ENCODE results near the gene TYMP.

TYMP gene

DNA sequence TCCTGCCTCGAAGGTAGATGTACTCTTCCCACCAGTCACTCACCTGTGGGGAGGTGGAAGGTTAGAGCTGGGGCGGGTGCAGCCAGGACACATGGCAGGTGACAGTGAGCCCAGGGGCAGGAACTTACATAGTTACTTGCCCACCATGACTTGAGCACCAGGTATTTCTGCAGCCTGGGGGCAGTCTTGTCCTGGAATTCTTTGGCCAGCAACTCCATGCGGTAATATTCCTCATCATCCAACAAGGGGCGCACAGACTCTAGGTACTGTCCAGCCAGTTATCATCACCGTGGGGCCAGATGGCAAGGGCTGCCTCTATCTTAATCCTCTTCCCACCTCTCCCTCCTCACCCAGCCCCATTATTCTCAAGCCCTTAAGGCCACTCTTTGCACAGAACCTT, 46.3 kb upstream of the TYMP start:
- CTCF ChIA-PET = interaction anchor here (0.9 to 4.9 kb wide), 10 partner anchors 11 to 122 kb away, joined by 3 to 42 read pairs (median 4); partner anchors contain the start of genes SCO2 and SYCE3
- H3K4me1 ChIP-seq (ENCODE audit: control extremely low read depth in 1 of 4, control insufficient read depth in 4 of 4, insufficient read depth in 4 of 4, low read length in 3 of 4) = peaks cover 0 to 17% (median 8%) of the 10 kb centered on the region in 4 experiments
- H3K36me3 ChIP-seq (ENCODE audit: control insufficient read depth in 4 of 4, insufficient read depth in 4 of 4, low read length in 3 of 4) = peaks cover 0 to 67% (median 28%) of the 10 kb centered on the region in 4 experiments
- peaks cover 0 to 3% (median 0%) of the 10 kb centered on the region in 5 experiments for H3K27me3 ChIP-seq (replicated peaks in 2 of 5; ENCODE audit: control insufficient read depth in 4 of 5, insufficient read depth in 5 of 5, low read length in 4 of 5)
- 93% methylated on average over 3 of the region's 5 CpGs for WGBS (ENCODE audit: insufficient coverage)
- no peaks in the 10 kb centered on the region for H3K9me3 ChIP-seq (ENCODE audit: control extremely low read depth in 1 of 5, control insufficient read depth in 4 of 5, insufficient read depth in 2 of 5, low read depth in 1 of 5, low read length in 4 of 5)
- DNase-seq = peak; percentile 44 to 51 (median 49)
- POLR2A ChIA-PET = no interaction called here
- no peak overlapping the region for H3K4me3 ChIP-seq (ENCODE audit: control insufficient read depth in 1 of 7, extremely low read depth in 1 of 7, insufficient read depth in 4 of 7, low read depth in 2 of 7, low read length in 6 of 7)
- H3K27ac ChIP-seq (ENCODE audit: insufficient read depth in 1 of 2, low read depth in 1 of 2, low read length in 2 of 2, poor library complexity in 1 of 2, severe bottlenecking in 2 of 2) = no peak overlapping the region

DNA sequence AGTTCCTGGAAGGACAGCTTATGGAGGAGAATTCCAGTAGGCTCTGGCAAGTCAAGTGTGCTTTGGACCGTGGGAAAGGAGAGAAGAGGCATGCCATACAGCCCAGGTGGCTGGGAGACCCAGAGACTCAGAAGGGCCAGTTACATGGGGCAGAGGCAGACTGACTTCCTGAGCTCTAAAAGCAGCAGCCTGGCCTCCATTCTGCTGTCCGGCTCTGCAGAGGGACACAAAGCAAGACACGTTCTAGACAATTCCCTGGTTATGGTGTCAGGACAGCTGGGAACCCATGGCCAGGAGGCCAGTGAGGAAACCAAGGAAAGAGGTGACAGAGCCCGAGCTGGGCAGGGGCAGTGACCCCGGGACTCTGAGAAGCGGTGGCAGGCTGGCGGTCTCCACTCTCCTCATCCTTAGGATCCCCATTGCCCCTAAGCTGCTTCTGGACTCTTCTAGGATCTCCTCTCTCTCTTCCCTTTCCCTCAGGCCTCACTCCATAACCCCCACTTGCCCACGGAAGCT, 45.7 kb upstream of the TYMP start:
- H3K27me3 ChIP-seq (replicated peaks in 2 of 5; ENCODE audit: control insufficient read depth in 4 of 5, insufficient read depth in 5 of 5, low read length in 4 of 5) = peaks cover 0 to 3% (median 0%) of the 10 kb centered on the region in 5 experiments
- peaks cover 0 to 17% (median 7%) of the 10 kb centered on the region in 4 experiments for H3K4me1 ChIP-seq (ENCODE audit: control extremely low read depth in 1 of 4, control insufficient read depth in 4 of 4, insufficient read depth in 4 of 4, low read length in 3 of 4)
- CTCF ChIA-PET = interaction anchor here (0.9 to 4.9 kb wide), 9 partner anchors 11 to 123 kb away, joined by 3 to 42 read pairs (median 4); partner anchors contain the start of genes SCO2 and SYCE3
- no peak overlapping the region for H3K27ac ChIP-seq (ENCODE audit: insufficient read depth in 1 of 2, low read depth in 1 of 2, low read length in 2 of 2, poor library complexity in 1 of 2, severe bottlenecking in 2 of 2)
- H3K9me3 ChIP-seq (ENCODE audit: control extremely low read depth in 1 of 5, control insufficient read depth in 4 of 5, insufficient read depth in 2 of 5, low read depth in 1 of 5, low read length in 4 of 5) = no peaks in the 10 kb centered on the region
- no peak overlapping the region for H3K4me3 ChIP-seq (ENCODE audit: control insufficient read depth in 1 of 7, extremely low read depth in 1 of 7, insufficient read depth in 4 of 7, low read depth in 2 of 7, low read length in 6 of 7)
- DNase-seq = no peak
- peaks cover 0 to 71% (median 29%) of the 10 kb centered on the region in 4 experiments for H3K36me3 ChIP-seq (ENCODE audit: control insufficient read depth in 4 of 4, insufficient read depth in 4 of 4, low read length in 3 of 4)
- 100% methylated on average over 7 of the region's 8 CpGs for WGBS (ENCODE audit: insufficient coverage)
- POLR2A ChIA-PET = no interaction called here

DNA sequence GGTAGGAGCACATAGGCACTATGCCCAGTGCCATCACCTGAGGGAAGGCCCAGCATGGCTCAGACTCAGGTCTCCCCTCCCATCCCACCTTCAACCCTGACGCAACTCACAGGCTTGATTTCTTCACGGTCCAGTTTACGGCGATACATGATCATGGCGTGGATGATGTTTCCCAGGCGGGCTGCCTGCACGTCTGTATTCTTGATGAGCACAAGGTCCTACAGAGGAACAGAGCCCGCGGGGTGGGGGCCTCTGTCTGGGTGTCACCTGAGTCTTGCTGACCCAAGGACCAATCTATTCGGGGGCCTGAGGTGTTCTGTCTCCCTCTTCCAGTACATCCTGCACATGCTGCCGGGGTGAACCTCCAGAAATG, 44.6 kb upstream of the TYMP start:
- 100% methylated on average over 10 of the region's 11 CpGs for WGBS (ENCODE audit: insufficient coverage)
- Histone ChIP-seq H3K4me3 (ENCODE audit: control insufficient read depth in 1 of 7, extremely low read depth in 1 of 7, insufficient read depth in 4 of 7, low read depth in 2 of 7, low read length in 6 of 7) (no peak overlapping the region), H3K27me3 (replicated peaks in 2 of 5; ENCODE audit: control insufficient read depth in 4 of 5, insufficient read depth in 5 of 5, low read length in 4 of 5) (peaks cover 0 to 3% (median 0%) of the 10 kb centered on the region in 5 experiments), H3K4me1 (ENCODE audit: control extremely low read depth in 1 of 4, control insufficient read depth in 4 of 4, insufficient read depth in 4 of 4, low read length in 3 of 4) (peaks cover 0 to 17% (median 7%) of the 10 kb centered on the region in 4 experiments), H3K36me3 (ENCODE audit: control insufficient read depth in 4 of 4, insufficient read depth in 4 of 4, low read length in 3 of 4) (peaks cover 0 to 71% (median 23%) of the 10 kb centered on the region in 4 experiments), H3K27ac (ENCODE audit: insufficient read depth in 1 of 2, low read depth in 1 of 2, low read length in 2 of 2, poor library complexity in 1 of 2, severe bottlenecking in 2 of 2) (no peak overlapping the region), H3K9me3 (ENCODE audit: control extremely low read depth in 1 of 5, control insufficient read depth in 4 of 5, insufficient read depth in 2 of 5, low read depth in 1 of 5, low read length in 4 of 5) (no peaks in the 10 kb centered on the region)
- ChIA-PET CTCF (interaction anchor here (0.8 to 4.9 kb wide), 4 partner anchors 10 to 124 kb away, joined by 3 to 42 read pairs (median 7); partner anchors contain the start of gene SYCE3), POLR2A (no interaction called here)
- DNase-seq = no peak

DNA sequence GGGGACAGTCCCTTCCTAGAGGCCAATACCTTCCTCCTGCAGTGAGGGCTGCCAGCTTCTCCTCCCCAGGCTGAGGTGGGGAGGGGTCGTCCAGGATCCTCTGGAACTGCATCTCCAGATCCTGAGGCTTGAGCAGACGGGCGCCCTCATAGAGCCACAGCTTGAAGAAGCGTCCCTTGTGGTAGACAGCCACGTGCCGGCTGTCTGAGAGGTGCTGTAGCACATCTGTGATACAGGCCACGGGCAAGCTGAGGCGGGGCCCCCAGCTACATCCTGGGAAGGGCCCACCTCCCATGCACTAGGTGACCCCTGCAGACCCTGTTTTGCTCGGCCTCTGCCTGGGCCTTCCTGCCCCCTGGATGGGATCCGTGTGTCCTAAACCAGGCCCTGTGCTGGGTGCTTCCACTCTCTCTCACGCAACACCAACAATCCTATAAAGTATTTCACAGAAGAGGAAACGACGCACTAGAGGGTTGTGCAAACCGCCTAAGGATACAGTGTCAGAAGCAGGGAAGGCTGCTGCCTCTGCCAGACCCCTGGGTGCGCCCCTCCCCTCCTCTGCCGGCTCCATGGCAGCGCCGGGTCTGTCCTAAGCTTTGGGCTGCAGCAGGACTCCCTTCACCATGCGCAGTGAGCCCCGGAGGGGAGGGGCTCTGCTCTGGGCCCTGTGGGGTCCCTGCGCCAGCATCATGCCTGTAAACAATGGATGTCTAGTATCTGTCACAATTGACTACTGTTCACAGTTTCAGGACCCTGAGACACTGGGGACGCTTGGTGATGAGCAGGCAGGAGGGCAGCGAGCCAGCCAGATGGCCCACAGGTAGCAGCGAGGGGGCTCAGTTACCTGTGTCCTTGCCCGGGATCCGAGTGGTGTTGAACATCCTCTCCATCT, 43.9 kb upstream of the TYMP start:
- peaks cover 0 to 2% (median 0%) of the 10 kb centered on the region in 5 experiments for H3K27me3 ChIP-seq (replicated peaks in 2 of 5; ENCODE audit: control insufficient read depth in 4 of 5, insufficient read depth in 5 of 5, low read length in 4 of 5)
- H3K36me3 ChIP-seq (ENCODE audit: control insufficient read depth in 4 of 4, insufficient read depth in 4 of 4, low read length in 3 of 4) = peaks cover 0 to 71% (median 23%) of the 10 kb centered on the region in 4 experiments
- ChIA-PET CTCF (interaction anchor here (2.7 to 3.0 kb wide), 2 partner anchors 10 to 18 kb away, joined by 11 to 14 read pairs; partner anchors contain the start of gene SYCE3), POLR2A (interaction anchor here (1.1 kb wide), 1 partner anchor 35 kb away, joined by 4 read pairs; no protein-coding TSS in a partner anchor)
- H3K27ac ChIP-seq (ENCODE audit: insufficient read depth in 1 of 2, low read depth in 1 of 2, low read length in 2 of 2, poor library complexity in 1 of 2, severe bottlenecking in 2 of 2) = no peak overlapping the region
- peaks cover 0 to 14% (median 7%) of the 10 kb centered on the region in 4 experiments for H3K4me1 ChIP-seq (ENCODE audit: control extremely low read depth in 1 of 4, control insufficient read depth in 4 of 4, insufficient read depth in 4 of 4, low read length in 3 of 4)
- WGBS (ENCODE audit: insufficient coverage) = 97% methylated on average over 24 of the region's 26 CpGs
- no peak for DNase-seq
- H3K9me3 ChIP-seq (ENCODE audit: control extremely low read depth in 1 of 5, control insufficient read depth in 4 of 5, insufficient read depth in 2 of 5, low read depth in 1 of 5, low read length in 4 of 5) = no peaks in the 10 kb centered on the region
- no peak overlapping the region for H3K4me3 ChIP-seq (ENCODE audit: control insufficient read depth in 1 of 7, extremely low read depth in 1 of 7, insufficient read depth in 4 of 7, low read depth in 2 of 7, low read length in 6 of 7)

DNA sequence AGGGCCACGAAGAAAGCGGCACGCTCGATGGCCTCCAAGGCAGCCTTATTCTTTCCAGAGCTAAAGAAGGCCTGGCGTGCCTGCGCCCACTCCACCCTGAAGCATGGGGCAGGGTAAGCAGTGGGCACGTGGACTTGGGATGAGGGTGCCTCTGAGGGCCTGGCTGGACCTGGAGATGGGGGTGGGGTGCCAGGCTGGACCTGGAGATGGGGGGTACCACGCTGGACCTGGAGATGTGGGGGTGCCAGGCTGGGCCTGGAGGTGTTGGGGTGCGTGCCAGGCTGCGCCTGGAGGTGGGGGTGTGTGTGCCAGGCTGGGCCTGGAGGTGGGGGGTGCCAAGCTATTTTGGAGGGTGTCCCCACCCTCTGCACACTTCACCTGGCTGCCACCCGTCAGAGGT, 43.2 kb upstream of the TYMP start:
- POLR2A ChIA-PET = interaction anchor here (1.1 kb wide), 1 partner anchor 36 kb away, joined by 4 read pairs; no protein-coding TSS in a partner anchor
- CTCF ChIA-PET = interaction anchor here (0.8 to 3.0 kb wide), 3 partner anchors 10 to 51 kb away, joined by 3 to 14 read pairs (median 3); partner anchors contain the start of gene SYCE3
- peaks cover 0 to 6% (median 4%) of the 10 kb centered on the region in 4 experiments for H3K4me1 ChIP-seq (ENCODE audit: control extremely low read depth in 1 of 4, control insufficient read depth in 4 of 4, insufficient read depth in 4 of 4, low read length in 3 of 4)
- no peaks in the 10 kb centered on the region for H3K9me3 ChIP-seq (ENCODE audit: control extremely low read depth in 1 of 5, control insufficient read depth in 4 of 5, insufficient read depth in 2 of 5, low read depth in 1 of 5, low read length in 4 of 5)
- no peak for DNase-seq
- peaks cover 0 to 70% (median 24%) of the 10 kb centered on the region in 4 experiments for H3K36me3 ChIP-seq (ENCODE audit: control insufficient read depth in 4 of 4, insufficient read depth in 4 of 4, low read length in 3 of 4)
- no peak overlapping the region for H3K27ac ChIP-seq (ENCODE audit: insufficient read depth in 1 of 2, low read depth in 1 of 2, low read length in 2 of 2, poor library complexity in 1 of 2, severe bottlenecking in 2 of 2)
- no peak overlapping the region for H3K4me3 ChIP-seq (ENCODE audit: control insufficient read depth in 1 of 7, extremely low read depth in 1 of 7, insufficient read depth in 4 of 7, low read depth in 2 of 7, low read length in 6 of 7)
- no peaks in the 10 kb centered on the region for H3K27me3 ChIP-seq (replicated peaks in 2 of 5; ENCODE audit: control insufficient read depth in 4 of 5, insufficient read depth in 5 of 5, low read length in 4 of 5)
- WGBS (ENCODE audit: insufficient coverage) = 99% methylated on average over 11 of the region's 11 CpGs

DNA sequence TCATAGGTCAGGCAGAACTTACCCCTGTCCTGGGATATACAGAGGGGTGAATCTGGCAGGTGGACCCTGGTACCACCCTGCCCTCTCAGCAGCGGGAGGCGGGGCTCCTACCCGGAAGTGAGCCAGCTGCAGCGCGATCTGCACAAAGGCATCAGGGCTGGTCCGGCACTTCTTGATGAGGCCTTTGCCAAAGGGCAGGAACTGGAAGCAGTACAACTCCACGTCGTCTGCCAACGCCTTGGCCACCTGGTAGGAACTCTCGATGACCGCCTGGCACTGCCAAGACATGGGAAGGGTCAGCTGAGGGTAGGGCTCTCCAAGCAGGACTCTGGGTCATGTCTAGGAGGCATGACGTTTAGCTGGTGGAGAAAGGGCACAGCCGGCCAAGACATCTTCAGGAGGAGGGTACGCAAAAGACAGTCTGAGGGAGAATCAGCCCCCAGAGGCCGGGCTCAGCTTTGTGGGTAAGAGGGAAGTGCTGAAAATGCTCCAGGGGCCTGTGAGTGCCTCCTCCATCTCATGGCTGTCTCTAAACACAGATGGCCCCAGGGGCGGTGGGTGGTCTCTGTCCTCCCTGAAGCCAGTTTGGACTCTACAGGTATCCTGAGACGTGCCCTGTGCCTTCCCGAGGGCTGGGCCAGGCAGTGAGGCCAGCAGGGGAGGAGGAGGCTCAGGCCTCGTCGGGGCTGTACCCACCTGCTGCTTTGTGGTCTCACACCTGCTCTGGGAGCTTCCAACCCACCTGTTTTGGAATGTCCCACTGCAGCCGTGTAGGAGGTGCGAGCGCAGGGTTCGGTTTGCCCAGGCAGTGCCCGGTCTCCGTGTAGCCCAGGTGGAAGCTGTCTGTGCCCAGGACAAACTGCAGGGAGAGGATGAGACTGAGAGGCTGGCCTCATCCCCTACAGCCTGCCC, 41.7 kb upstream of the TYMP start:
- no peak overlapping the region for H3K4me3 ChIP-seq (ENCODE audit: control insufficient read depth in 1 of 7, extremely low read depth in 1 of 7, insufficient read depth in 4 of 7, low read depth in 2 of 7, low read length in 6 of 7)
- POLR2A ChIA-PET = no interaction called here
- WGBS (ENCODE audit: insufficient coverage) = 97% methylated on average over 26 of the region's 26 CpGs
- H3K27ac ChIP-seq (ENCODE audit: insufficient read depth in 1 of 2, low read depth in 1 of 2, low read length in 2 of 2, poor library complexity in 1 of 2, severe bottlenecking in 2 of 2) = no peak overlapping the region
- H3K27me3 ChIP-seq (replicated peaks in 2 of 5; ENCODE audit: control insufficient read depth in 4 of 5, insufficient read depth in 5 of 5, low read length in 4 of 5) = no peaks in the 10 kb centered on the region
- no peak for DNase-seq
- CTCF ChIA-PET = interaction anchor here (1.0 to 3.0 kb wide), 4 partner anchors 8 to 49 kb away, joined by 3 to 14 read pairs (median 4); partner anchors contain the start of gene SYCE3
- no peaks in the 10 kb centered on the region for H3K4me1 ChIP-seq (ENCODE audit: control extremely low read depth in 1 of 4, control insufficient read depth in 4 of 4, insufficient read depth in 4 of 4, low read length in 3 of 4)
- no peaks in the 10 kb centered on the region for H3K9me3 ChIP-seq (ENCODE audit: control extremely low read depth in 1 of 5, control insufficient read depth in 4 of 5, insufficient read depth in 2 of 5, low read depth in 1 of 5, low read length in 4 of 5)
- peaks cover 0 to 66% (median 26%) of the 10 kb centered on the region in 4 experiments for H3K36me3 ChIP-seq (ENCODE audit: control insufficient read depth in 4 of 4, insufficient read depth in 4 of 4, low read length in 3 of 4)
